COLO829 (cell line): ENCODE data around the gene MICAL3.
"Not testable (repeated sequence)": the region's sequence is repeated elsewhere in the genome, so short reads cannot be mapped to it uniquely, and the experiment has no call there.

Source experiments
- DNase-seq: peaks from one replicate; pipeline ENCODE4 v3.0.0; 2012; ENCODE audit warnings: low spot score

MICAL3 gene

GRCh38 chr22:18029686-18030267, 5.4 kb upstream of the MICAL3 start:
- DNase-seq: no peak

DNA sequence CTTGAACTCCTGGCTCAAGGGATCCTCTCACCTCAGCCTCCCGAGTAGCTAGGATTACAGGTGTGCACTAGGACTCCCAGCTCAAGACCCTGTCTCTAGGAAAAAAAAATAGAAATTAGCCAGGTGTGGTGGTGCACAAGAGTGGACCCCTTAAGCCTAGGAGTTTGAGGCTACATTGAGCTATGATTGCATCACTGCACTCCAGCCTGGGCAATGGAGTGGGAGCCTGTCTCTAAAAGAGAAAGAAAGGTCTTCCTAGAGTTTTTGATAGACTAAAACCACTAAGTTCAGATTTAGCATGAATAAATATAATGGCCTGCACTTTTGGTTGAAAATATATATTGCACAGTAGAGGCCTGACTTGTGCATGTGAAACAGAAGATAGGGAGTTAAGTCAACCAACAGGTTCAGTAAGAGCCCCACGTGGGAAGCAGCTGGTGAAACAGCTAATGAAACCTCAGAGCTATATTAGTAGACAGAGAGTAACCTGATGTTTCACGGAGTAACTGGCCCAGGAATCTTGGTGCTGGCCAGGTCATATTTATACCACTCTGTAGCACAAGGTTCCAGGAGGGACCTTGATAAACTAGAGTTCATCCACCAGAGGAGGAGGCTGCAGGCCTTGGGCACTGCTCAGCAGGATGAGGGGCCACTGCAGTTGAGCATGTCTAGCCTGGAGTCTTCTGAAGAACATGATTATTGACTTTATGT, 4.6 kb upstream of the MICAL3 start:
- DNase-seq: no peak

DNA sequence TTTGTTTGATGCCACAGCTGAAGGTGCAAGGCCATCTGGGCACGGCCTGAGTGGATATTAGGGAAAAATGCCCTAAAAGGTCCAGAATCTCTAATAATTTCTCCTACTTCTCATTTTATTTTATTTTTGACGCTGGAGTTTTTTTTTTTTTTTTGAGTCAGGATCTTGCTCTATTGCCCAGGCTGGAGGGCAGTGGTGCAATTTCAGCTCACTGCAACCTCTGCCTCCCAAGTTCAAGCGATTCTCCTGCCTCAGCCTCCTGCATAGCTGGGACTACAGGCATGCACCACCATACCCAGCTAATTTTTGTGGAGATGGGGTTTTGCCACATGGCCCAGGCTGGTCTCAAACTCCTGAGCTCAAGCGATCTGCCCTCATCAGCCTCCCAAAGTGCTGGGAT, 1.5 kb upstream of the MICAL3 start:
- not testable (repeated sequence) for DNase-seq

DNA sequence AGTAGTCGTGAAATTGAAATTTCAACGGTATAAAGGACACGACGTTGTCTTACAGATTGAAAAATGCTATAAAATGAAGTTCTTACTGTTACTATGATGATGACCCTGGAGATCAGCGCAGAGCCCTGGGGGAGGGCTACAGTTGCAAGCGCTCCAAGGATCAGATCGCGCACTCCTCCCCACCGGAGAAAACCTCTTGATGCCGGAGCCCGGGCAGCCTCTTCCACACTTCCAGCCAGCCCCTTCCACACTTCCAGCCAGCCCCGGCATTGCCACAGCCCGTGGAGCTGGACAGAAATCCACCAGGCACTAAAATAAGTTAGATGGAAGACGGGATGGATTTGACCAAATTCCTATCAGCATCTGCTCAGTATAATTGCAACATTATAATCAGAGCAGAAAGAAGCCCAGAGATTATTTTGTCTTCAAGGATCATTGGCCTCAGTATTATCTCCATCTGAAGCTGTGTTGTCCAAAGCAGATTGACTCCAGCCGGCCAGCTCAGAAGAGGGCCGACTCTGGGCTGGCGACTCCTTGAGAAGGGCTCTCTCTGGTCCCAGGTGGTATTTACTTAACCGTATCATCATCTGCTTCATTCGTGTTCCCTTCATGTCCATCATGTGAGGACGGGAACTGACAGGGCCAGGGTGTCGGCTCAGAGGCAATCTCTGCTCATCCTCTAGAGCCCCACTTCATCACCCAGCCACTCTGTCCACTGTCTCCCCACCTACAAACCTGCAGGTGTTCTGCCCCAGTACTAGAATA, 777 bp upstream of the MICAL3 start:
- DNase-seq: no peak

DNA sequence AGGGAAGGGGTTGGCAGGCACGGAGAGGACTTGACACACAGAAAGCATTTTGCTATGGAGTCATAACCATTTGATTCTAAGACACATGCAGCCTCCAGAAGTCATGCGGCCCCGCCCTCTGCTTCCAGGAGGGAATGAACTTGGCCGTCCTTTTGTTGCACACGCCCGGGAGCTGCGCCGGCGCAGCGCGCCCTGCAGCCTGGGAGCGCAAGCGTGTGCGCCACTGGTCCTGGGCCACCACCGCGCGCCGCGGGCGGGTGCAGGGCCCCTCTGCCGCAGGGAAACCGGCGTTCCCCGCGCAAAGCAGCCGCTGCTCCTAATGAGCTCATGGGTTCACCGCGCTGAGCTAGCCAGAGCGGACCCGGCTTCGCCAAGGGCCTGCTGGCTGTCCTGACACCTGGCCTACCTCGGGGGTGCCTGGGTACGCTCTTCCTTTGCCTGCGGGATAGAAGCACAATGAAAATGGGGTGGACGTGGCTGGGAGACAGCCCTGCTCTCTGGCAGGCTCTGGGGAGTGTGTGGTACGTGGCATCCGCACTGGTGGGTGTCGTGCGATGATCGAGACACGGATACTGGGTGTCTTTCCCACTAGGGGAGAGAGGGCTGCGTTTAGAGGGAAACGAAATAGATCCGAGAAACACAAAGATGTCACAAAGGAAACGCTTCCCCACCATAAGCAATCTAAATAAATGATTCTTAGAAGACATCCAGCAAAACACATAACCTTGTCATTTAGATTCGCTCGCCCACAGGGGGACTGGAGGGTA, 669 bp downstream of the MICAL3 start:
- peak; percentile 94 for DNase-seq

DNA sequence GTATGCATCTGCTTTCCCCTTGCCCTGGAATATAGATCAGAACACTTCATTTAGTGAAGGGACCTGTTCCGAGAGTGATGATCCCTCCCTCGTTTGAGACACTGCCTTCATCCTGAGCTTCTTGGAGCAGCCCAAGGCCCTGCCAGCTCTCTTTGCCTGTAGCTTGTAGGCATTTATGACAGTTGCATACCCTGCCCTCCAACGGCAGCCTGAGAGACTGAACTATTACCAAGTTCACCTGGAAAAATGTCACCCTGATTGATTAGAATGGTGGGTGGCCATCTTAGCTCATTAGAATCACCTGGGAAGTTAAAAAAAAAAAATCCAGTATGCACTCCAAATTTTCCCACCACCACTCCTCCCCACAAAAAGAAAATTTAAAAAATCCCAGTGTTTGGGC, 1.5 kb downstream of the MICAL3 start:
- no peak for DNase-seq

GRCh38 chr22:18021431-18021830, 2.9 kb downstream of the MICAL3 start:
- DNase-seq: no peak

DNA sequence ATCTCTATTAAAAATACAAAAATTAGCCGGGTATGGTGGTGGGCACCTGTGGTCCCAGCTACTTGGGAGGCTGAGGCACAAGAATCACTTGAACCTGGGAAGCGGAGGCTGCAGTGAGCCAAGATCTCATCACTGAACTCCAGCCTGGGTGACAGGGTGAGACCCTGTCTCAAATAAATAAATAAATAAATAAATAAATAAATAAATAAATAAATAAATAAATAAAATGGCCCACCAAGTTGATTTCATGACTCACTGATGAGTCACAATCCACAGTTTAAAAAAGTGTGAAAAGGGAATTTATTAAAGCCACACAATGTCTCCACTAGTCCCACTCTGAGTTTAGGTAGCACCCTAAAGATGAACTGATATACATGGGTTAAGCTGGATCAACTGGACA, 3.6 kb downstream of the MICAL3 start:
- DNase-seq: not testable (repeated sequence)

- no peak for DNase-seq
Measured at GRCh38 chr22:18013947-18014346, 10.4 kb downstream of the MICAL3 start.

DNA sequence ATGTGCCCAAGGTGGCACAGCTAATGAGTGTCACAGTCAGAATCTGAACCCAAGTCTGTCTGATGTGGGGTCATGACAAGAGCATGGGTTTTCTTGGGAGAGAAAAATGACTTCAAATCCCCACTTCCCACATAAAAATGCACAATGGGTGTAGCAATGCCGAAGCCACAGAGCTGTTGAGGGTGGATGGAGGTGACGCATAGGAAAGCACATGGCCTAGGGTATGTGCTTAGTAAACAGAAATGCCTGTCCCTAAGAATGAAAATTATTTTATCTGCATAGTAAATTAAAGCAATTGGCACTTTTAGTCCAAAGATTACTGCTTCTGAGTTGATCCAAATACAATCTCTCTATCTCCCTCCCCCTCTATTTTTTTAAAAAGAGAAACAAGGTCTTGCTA, 10.9 kb downstream of the MICAL3 start:
- DNase-seq: no peak

- no peak for DNase-seq
Measured at GRCh38 chr22:18012531-18012930, 11.8 kb downstream of the MICAL3 start.

GRCh38 chr22:18010266-18010665, 14.1 kb downstream of the MICAL3 start:
- no peak for DNase-seq

GRCh38 chr22:18008136-18008535, 16.2 kb downstream of the MICAL3 start:
- no peak for DNase-seq

- DNase-seq: no peak
Measured at GRCh38 chr22:18005201-18005926, 19.0 kb downstream of the MICAL3 start.

DNA sequence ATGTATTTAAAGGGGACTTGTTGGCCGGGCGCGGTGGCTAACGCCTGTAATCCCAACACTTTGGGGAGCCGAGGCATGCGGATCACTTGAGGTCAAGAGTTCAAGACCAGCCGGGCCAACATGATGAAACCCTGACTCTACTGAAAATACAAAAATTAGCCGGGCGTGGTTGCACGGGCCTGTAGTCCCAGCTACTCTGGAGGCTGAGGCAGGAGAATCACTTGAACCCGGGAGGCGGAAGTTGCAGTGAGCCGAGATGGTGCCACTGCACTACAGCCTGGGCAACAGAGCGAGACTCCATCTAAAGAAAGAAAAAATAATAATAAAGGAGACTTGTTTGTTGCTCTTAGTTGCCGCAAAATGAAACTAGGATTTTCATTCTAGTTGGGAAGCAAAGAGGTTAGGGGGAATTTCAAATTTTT, 22.5 kb downstream of the MICAL3 start:
- not testable (repeated sequence) for DNase-seq

DNA sequence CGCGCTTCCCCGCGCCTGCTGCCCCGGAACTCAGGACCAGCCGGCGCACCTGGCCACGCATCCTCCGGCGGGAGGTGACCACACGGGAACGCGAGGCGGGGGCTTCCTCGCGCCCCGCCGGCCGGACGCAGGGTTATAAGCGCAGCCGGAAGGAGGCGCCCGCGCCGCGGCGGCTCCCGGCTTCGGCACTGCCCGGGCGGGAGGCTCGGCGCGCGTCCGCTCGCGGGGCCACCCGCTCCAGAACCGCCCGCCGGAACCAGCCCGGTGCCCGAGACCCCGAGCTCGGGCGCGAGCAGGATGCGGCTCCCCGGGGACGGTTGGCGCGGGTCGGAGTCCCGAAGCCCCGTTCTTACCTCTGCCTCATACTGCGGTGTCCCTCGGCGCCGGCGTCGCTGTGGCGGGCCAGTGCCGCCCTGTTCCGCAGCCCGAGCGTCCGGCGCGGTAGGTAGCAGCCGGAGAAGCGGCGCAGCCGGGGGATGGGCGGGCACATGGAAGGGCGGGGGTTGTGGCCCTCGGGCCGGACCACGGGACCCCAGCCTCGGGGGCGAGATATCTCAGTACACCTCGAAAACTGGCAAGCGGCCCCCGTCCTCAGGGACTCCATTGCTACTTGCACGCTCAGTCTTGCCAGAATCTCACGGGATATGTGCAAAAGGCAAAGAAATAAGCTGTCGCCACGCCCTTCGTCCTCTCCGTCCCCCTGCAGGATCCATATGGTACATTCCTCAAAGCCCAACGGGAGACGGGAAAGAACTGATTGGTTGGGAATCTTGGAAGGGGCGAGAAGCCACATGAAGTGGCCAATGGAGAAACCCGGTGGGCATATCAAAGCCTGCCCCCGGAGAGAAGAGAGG, 23.1 kb downstream of the MICAL3 start:
- DNase-seq: peak; percentile 100

DNA sequence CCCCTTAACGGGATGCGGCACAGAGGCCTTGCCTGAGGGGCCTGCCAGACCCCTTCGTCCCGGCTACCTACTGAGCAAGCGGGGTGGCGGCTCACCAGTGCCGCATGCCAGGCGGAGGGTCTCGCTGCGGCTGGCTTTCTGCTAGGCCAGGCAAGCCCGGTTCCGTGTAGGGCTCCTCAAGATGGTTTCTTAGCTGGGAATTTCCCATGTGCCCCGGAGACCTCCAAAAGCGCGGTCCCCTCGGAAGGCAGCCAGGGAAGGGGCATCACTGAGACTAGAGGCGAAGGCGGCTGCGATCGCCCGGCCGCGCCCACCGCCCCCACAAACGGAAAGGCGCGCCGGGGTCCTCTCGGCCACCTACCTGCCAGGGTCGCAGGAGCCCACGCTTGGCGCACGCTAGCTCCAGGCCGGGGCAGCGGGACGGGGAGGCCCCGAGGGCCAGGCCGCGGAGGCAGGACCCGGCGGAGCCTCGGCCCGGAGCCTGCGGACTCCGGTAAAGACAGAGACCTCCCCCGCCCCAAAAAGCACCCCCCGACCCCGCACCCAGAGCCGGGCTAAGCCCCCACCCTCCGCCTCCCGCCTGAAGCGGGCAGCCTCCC, 23.8 kb downstream of the MICAL3 start:
- DNase-seq: no peak

DNA sequence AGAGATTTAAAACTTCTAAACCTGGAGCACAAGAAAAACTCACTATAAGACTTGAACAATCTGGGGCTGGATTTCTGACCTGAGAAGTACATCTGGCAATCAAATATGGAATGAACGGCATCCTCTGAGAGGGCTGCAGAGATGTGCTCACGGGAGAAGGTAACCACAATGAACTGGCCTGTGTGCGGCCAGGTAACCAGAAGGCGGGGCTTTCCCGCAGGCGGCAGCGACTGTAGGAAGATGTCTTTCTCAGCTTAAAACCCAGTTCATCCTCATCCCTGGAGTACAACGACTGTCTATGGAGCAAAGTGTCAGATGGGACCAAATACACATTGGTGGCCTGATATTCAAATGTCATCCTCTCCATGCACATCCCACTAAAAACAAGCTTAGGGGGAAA, 24.5 kb downstream of the MICAL3 start:
- no peak for DNase-seq

GRCh38 chr22:17998913-17999312, 25.4 kb downstream of the MICAL3 start:
- no peak for DNase-seq

DNA sequence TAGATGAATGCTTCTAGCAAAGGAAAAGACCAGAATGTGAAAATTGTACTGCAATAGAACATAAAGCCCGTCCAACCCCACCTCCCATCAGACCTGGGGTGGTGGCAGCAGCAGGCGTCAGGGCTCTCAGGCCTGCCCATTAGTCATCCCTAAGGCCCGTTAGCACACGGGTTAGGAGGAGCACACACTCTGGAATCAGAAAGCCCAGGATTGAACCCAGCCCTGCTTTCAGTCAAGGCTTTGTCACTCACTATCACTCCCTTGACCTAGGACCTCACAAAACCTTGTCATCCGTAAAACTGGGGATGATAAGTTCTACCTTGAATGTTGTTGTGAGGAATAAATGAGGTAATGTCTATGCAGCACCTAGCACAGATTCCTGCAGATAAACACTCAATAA, 26.9 kb downstream of the MICAL3 start:
- no peak for DNase-seq
